NCI-H187 (cell line): Measurements from ENCODE around the gene CBLN1.
"Not testable (repeated sequence)": the region's sequence is repeated elsewhere in the genome, so short reads cannot be mapped to it uniquely, and the experiment has no call there.

ENCODE experiments used
- DNase-seq, 2 experiments: peaks; one replicate each; lab custom pipeline; 2025; lab: John Stamatoyannopoulos, UW

Gene CBLN1

DNA sequence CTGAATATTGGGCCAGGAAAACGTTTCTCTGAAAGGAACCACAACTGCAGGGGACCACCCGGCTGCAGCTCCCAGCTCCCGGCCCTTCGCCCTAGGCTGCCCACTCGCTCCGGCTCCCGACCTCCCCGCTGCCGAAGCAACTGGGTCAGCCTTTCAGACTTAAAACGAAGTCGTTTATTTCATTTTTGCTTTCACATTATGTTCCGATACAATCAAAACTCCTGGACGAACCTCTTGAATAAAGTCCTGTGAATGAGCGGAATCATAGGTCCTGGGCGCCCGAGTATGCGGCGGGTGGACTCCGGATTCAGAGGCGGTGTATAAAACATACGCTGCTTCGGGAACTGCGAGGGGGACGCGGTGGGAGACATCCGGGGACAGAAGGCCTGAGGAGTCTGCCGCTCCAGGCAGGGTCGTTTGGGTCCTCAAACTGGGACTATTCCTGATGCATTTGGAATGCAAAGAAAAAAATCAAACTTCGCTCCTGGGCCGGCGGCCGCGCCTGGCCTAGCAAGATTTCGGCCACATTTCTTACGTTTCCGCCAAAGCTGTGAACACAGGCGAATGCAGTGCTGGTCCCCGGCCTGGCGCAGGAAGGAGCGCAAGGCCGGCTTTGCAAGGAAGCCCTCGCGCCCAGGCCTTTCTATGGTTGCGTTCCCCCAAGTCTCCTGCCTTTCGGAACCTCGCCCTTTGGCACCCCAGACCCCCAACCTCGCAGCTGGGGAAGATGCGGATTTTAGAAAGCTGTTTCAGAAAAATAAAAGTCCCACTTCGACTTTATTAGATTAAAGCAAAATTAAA lies 3.7 kb downstream of the CBLN1 start:
- no peak for DNase-seq

GRCh38 chr16:49277386-49277742 lies 4.3 kb downstream of the CBLN1 start:
- no peak for DNase-seq

GRCh38 chr16:49276646-49277385 lies 4.8 kb downstream of the CBLN1 start:
- DNase-seq = no peak

- no peak for DNase-seq
Measured at GRCh38 chr16:49275870-49276269, 5.8 kb downstream of the CBLN1 start.

DNA sequence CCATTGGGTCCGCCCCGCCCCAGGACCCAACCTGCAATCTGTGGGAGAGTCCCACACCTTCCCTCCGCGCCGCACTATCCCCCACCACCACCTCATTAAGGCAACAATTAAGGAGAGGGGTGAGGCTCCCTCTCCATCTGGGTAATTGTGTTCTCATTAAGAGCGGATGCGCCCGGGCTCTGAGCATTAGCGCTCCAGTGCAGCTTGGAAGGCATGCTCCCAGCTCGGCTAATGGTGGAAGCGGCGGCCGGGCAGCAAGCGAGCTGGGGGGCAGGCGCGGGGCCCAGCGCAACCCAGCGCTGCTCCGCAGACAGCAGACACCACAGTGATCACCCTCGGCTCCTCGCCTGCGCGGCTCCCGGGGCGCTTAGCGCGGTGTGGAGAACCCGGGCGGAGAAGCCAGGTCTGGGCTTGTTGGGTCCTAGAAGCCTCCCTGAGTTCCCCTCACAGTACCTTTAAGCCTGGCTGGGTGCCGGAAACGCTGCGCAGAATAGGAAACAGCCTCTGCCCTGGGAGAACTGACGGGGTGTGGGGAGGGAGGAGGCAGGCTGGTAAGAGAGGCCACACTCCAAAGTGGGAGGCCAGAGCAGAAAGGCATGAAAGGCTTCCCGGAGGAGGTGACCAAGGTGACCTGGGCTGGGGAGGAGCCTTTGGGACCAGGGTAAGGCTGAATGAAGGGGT lies 6.4 kb downstream of the CBLN1 start:
- no peak for DNase-seq

GRCh38 chr16:49274591-49274990 lies 7.0 kb downstream of the CBLN1 start:
- no peak for DNase-seq

DNA sequence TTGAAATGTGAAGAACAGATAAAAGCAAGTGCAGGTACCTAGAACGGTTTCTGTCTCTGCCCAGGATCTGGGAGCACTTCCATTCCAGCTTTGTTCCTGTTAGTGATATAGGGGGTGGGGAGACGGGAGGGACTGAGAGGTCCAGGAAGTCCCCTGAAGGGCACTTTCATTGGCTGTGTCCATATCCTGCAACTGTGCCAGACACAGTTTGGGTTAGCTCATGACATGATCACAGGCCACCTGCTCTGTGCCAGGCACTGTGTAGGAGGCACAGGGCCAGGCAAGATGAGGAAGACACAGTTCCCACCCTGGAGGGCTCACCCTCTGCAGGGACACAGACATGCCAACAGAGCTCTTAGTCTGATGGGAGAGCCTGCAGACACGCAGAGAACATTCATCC lies 7.9 kb downstream of the CBLN1 start:
- DNase-seq = no peak

DNA sequence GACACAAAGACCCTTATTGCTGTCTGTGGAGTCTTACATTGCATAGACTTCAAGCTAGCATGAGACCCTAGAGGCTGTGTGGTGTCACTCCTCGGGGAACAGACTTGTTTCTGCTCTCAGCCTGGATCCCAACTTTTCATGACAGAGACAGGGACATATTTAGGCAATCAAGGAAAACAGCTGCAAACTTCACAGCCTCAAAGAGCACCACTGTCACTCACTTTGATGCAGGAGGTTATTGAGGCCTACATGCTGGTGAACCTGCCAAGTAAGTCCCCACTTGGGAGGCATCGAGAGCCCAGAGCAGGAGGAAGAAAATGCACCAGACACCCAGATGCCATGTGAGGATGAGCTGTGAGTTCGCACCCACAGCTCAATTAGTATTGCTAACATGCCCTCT lies 10.3 kb downstream of the CBLN1 start:
- no peak for DNase-seq

DNA sequence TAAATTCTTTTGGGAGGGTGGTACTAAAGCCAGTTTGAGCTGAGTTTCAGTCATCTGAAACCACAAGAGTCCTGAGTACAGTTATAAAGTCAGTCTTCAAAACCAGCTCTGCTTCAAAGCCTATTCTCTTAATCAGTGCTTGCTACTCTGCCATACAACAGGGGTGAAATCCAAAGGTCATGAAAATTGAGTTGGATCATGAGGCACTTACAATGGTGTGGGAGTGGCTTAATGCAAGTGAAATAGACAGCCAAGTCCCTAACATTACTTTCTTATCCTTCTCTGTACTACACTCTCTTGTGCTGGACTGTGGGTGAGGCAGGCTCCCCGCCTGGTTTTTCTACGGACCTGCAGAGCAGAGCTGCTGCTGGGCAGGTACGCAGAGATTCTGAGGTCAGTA lies 12.4 kb downstream of the CBLN1 start:
- DNase-seq = no peak

DNA sequence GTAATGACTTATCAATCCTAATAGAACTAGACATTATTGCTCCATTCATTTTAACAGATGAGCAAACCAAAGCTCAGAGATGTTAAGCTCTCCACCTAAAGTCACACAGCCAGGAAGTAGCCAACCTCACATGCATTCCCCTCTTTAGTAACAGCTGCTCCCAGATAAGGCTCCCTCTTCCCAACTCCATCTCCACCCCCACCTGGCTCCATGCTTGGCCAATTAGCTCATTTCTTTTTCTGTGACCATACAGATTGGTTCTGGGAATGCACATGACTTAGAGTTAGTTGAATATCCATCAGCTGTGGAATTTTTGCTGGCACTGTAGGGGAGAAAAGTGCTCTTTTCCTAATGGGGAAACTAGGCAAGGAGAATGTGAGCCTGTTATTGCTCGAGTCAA lies 13.0 kb downstream of the CBLN1 start:
- DNase-seq = no peak

- no peak for DNase-seq
Measured at GRCh38 chr16:49262501-49262900, 19.1 kb downstream of the CBLN1 start.

- no peak for DNase-seq
Measured at GRCh38 chr16:49261930-49262329, 19.7 kb downstream of the CBLN1 start.

DNA sequence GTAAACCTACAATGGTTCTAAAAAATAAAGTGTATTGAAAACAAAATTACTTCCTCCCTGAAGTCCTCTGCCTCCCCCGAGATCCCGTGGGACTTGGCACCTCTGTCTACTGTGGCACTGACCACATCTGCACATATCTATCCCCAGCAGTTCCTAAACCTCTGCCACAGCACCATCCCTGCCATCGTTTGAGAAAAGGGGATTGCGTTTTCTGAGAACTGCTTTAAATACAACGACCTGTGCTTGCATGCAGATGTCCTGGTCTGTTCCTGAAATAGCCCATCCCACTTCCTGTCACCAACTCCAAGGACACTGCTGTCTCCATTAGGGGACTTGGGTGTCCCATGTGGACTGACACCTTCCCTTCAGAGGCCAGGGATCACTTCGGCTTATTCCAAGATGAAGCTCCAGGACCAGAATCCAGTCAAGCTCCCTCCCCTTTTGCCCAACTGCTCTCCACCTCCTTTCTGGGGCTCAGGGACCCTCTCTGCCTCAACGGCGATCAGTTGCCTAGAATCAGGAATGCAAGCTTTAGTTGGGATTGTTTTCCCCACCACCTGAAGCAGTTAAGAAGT lies 20.6 kb downstream of the CBLN1 start:
- no peak for DNase-seq

DNA sequence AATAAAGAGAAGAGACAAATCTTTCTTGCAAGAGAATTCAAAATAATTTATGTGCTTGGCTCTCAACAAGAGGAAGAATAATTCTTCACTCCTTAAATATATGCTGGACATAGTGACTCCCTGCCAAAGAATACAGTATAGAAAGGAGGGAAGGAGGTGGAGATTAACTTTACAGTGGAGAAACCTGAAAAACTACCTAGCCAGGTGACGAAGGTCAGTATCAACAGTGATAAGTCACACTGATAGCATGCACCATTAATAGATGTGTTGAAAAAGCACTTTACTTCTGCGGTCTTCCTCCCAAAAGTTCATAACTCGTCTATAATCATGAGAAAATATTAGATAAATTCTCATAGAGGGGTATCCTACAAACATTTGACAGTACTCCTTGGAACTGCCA lies 21.4 kb downstream of the CBLN1 start:
- no peak for DNase-seq

DNA sequence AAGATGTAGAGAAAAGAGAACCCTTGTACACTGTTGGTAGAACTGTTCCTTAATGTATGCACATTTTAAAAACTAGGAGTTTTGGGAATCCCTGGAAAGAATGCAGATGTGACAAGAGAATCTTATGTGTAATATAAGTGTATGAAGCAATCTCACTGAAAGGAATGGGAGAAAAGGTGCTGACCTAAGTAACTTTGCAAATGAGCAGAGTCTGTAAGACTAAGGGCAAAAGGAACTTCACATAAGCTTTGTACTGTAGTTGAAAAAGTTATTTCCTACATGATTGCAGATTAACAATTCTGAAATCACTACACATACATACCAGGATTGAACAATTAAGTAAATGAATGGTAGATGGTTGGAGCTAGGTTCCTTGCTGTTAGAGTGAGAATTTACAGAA lies 22.3 kb downstream of the CBLN1 start:
- no peak for DNase-seq

DNA sequence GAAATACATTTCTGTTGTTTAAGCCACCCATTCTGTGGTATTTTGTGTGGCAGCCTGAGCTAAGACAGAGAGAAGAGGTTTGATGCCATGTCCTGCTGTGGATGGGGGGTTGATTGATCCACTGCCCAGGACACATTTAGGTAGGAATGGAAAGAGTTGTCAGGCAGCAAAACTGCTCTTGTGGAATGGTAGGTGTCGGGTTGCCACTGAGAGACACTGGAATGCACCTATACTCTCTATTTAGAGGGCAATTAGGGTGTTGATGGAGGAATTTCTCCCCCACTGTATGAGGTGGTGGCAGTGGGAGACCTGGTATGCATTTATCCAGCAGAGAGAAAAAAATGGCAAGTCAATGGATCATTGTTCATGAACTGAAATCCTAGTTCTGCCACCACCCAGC lies 30.9 kb downstream of the CBLN1 start:
- DNase-seq = no peak

DNA sequence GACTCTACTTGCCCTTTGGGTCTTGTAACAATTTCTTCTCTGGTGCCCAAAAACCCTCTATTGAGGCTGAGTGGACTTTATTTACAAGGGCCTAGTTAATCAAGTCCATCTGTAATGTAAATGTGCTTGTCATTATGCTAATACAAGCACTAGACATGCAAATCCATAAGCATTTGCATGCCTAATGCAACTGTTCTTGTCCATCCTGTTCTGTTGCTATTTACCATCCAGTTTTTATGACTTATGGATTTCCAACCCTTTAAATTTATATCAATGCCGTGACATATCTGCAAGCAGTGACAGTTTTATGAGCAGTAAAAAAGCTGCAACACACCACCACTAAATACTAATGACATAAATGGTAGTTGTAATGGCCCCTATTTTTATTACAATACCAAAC lies 33.4 kb downstream of the CBLN1 start:
- DNase-seq = no peak

GRCh38 chr16:49236216-49236615 lies 45.4 kb downstream of the CBLN1 start:
- no peak for DNase-seq

DNA sequence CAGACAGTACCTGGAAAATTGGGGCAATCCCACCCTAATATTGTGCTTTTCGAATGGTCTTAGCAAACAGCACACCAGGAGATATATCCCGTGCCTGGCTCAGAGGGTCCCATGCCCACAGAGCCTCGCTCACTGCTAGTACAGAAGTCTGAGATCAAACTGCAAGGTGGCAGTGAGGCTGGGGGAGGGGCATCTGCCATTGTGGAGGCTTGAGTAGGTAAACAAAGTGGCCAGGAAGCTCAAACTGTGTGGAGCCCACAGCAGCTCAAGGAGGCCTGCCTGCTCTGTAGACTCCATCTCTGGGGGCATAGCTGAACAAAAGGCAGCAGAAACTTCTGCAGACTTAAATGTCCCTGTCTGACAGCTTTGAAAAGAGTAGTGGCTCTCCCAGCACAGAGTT lies 53.3 kb downstream of the CBLN1 start:
- DNase-seq = not testable (repeated sequence)
